IMR-90 (cell line): ENCODE measurements around the gene HINT3. TPM values are rescaled to one million over a fixed set of nuclear protein-coding genes. Genes with fewer than 3 reads are reported as not detected.

Experiments used
- ATAC-seq: fragments of 200-7000 bp; cut with Tn5 transposase; 2 replicates; pipeline ENCODE4 v1.9.1; 2020; ENCODE audit warnings: low read depth, mild to moderate bottlenecking, moderate library complexity
- BruUV-seq: library from RNA; stranded (reverse); fragments of 400-500 nt; replicated peaks from 2 replicates; lab custom pipeline; 2021; lab: Mats Ljungman, UMichigan
- CTCF ChIA-PET: fragments of 300-600 bp; formaldehyde crosslinking; extraction: SDS; loops from one replicate; lab custom pipeline; 2021; ENCODE audit warnings: antibody characterized with exemption; lab: Yijun Ruan, JAX
- POLR2A ChIA-PET: fragments of 300-600 bp; sonication (Branson Sonifier 250); formaldehyde crosslinking; loops from one replicate; lab custom pipeline; 2022; ENCODE audit warnings: antibody characterized with exemption; ENCODE audit not compliant: unreplicated experiment; lab: Charles Lee
- DNase-seq: peaks from one replicate; pipeline ENCODE4 v3.0.0; 2013
- H2AFZ ChIP-seq: replicated peaks from 2 replicates; pipeline ENCODE3; 2013; ENCODE audit warnings: low read length, mild to moderate bottlenecking; ENCODE audit not compliant: poor library complexity
- H2AK5ac ChIP-seq: 2 replicates; pipeline ENCODE4 v1.6.1; 2013; ENCODE audit warnings: low read depth, low read length, inconsistent platforms
- H2AK9ac ChIP-seq: replicated peaks from 2 replicates; pipeline ENCODE3; 2013; ENCODE audit warnings: mild to moderate bottlenecking, low read depth, low read length, moderate library complexity; ENCODE audit not compliant: poor library complexity
- H2BK120ac ChIP-seq: 2 replicates; pipeline ENCODE4 v1.6.1; 2013; ENCODE audit warnings: low read depth, low read length, inconsistent platforms
- H2BK15ac ChIP-seq: 3 replicates; pipeline ENCODE4 v1.6.1; 2013; ENCODE audit warnings: low read depth, low read length, inconsistent platforms
- H2BK20ac ChIP-seq: 2 replicates; pipeline ENCODE4 v1.6.1; 2013; ENCODE audit warnings: low read depth, mild to moderate bottlenecking, inconsistent platforms, low read length, moderate library complexity
- H2BK5ac ChIP-seq: 2 replicates; pipeline ENCODE4 v1.6.1; 2013; ENCODE audit warnings: mild to moderate bottlenecking, low read depth, low read length, inconsistent platforms; ENCODE audit not compliant: poor library complexity, severe bottlenecking
- H3K14ac ChIP-seq: replicated peaks from 2 replicates; pipeline ENCODE4 v1.6.1; 2013; ENCODE audit warnings: low read depth, low read length, inconsistent platforms
- H3K18ac ChIP-seq: 2 replicates; pipeline ENCODE4 v1.6.1; 2013; ENCODE audit warnings: low read depth, low read length, control low read depth
- H3K23ac ChIP-seq: 2 replicates; pipeline ENCODE4 v1.6.1; 2013; ENCODE audit warnings: low read depth, low read length, inconsistent platforms
- H3K27ac ChIP-seq: 2 replicates; pipeline ENCODE4 v1.5.1; 2013; ENCODE audit warnings: mild to moderate bottlenecking, control low read depth, low read length; ENCODE audit not compliant: insufficient read depth
- H3K27me3 ChIP-seq: 2 replicates; pipeline ENCODE4 v1.6.1; 2013; ENCODE audit warnings: low read length; ENCODE audit not compliant: control insufficient read depth, insufficient read depth
- H3K36me3 ChIP-seq: 2 replicates; pipeline ENCODE4 v1.6.1; 2013; ENCODE audit warnings: low read length, mixed read lengths; ENCODE audit not compliant: control insufficient read depth, insufficient read depth
- H3K4ac ChIP-seq: 2 replicates; pipeline ENCODE4 v1.6.1; 2013; ENCODE audit warnings: low read depth, low read length, inconsistent platforms
- H3K4me1 ChIP-seq: 2 replicates; pipeline ENCODE4 v1.6.1; 2013; ENCODE audit warnings: low read length, mixed read lengths; ENCODE audit not compliant: control insufficient read depth, insufficient read depth
- H3K4me2 ChIP-seq: 2 replicates; pipeline ENCODE4 v1.6.1; 2013; ENCODE audit warnings: low read depth, mild to moderate bottlenecking, control low read depth, low read length, moderate library complexity
- H3K4me3 ChIP-seq: 2 replicates; pipeline ENCODE4 v1.5.1; 2013; ENCODE audit warnings: low read depth, mild to moderate bottlenecking, control low read depth, low read length, moderate library complexity; ENCODE audit not compliant: insufficient read depth
- H3K56ac ChIP-seq: 2 replicates; pipeline ENCODE4 v1.6.1; 2013; ENCODE audit warnings: low read length, inconsistent platforms; ENCODE audit not compliant: insufficient read depth; ENCODE audit errors: extremely low read depth
- H3K79me1 ChIP-seq, 2 experiments: 2 replicates each; pipeline ENCODE4 v1.6.1; 2013; ENCODE audit warnings: low read length in 2 of 2, inconsistent platforms in 1 of 2, low read depth in 1 of 2
- H3K9ac ChIP-seq: 2 replicates; pipeline ENCODE4 v1.6.1; 2013; ENCODE audit warnings: low read depth, low read length, control low read depth
- H3K9me1 ChIP-seq: 2 replicates; pipeline ENCODE4 v1.6.1; 2013; ENCODE audit warnings: low read length, inconsistent platforms; ENCODE audit not compliant: insufficient read depth
- H3K9me3 ChIP-seq: 2 replicates; pipeline ENCODE4 v1.6.1; 2013; ENCODE audit warnings: low read length; ENCODE audit not compliant: control insufficient read depth, insufficient read depth
- H4K20me1 ChIP-seq: 2 replicates; pipeline ENCODE4 v1.6.1; 2013; ENCODE audit warnings: low read length, inconsistent platforms; ENCODE audit not compliant: insufficient read depth
- H4K5ac ChIP-seq: 2 replicates; pipeline ENCODE4 v1.6.1; 2013; ENCODE audit warnings: mild to moderate bottlenecking, low read depth, low read length, control low read depth
- H4K8ac ChIP-seq, 2 experiments: 2 replicates each; pipeline ENCODE4 v1.6.1; 2013; ENCODE audit warnings: low read depth in 2 of 2, low read length in 2 of 2, control low read depth in 1 of 2, inconsistent platforms in 1 of 2
- H4K91ac ChIP-seq: 2 replicates; pipeline ENCODE4 v1.6.1; 2013; ENCODE audit warnings: low read depth, low read length, inconsistent platforms; ENCODE audit not compliant: insufficient read depth
- POLR2A ChIP-seq: IDR thresholded peaks from 2 replicates; pipeline ENCODE4 v1.6.1; 2012; ENCODE audit warnings: mild to moderate bottlenecking, low read depth, low read length
- RAD21 ChIP-seq: IDR thresholded peaks from 2 replicates; pipeline ENCODE4 v1.6.1; 2012; ENCODE audit warnings: low read length, improper control_type of control experiment
- SMC3 ChIP-seq: fragments of 150-350 bp; IDR thresholded peaks from 2 replicates; pipeline ENCODE4 v1.6.1; 2016; ENCODE audit warnings: low read depth, mild to moderate bottlenecking, antibody characterized with exemption, low read length, moderate library complexity
- WGBS, 2 experiments: methylation state at CpG; one replicate each; pipeline versions ENCODE4 v1.1.5 to v1.1.7; 2013; ENCODE audit warnings: missing lambda C conversion rate in 2 of 2; ENCODE audit not compliant: insufficient read length in 1 of 2; ENCODE audit errors: extremely low coverage in 2 of 2; 5-methylcytosine and 5-hydroxymethylcytosine counted together
- dilution Hi-C: fragments of 300-500 bp; cut with HindIII; formaldehyde crosslinking; loops from one replicate; pipeline ENCODE4 v1.14.3; 2018; ENCODE audit warnings: low sequenced_read_pairs; ENCODE audit not compliant: unreplicated experiment
- in situ Hi-C: fragments of 300-500 bp; cut with MboI; formaldehyde crosslinking; loops from 3 replicates; pipeline ENCODE4 v1.14.3; 2019; ENCODE audit warnings: low sequenced_read_pairs, inconsistent platforms, mixed read lengths
- intact Hi-C: fragments of 100-400 bp; cut with micrococcal nuclease; formaldehyde crosslinking; loops from 2 replicates; pipeline ENCODE4 v1.10.0; 2022
- polyA plus RNA-seq, 3 experiments: library from polyadenylated mRNA; depleted of rRNA; stranded (reverse); fragments of >200 nt; gene quantifications; 2 replicates each; pipeline ENCODE4 v1.2.3, GENCODE V29; 2012; ENCODE audit warnings: low replicate concordance in 1 of 3
- total RNA-seq: library from RNA; depleted of rRNA; stranded (reverse); fragments of >200 nt; gene quantifications from 2 replicates; pipeline ENCODE4 v1.2.3, GENCODE V29; 2012
- TF ChIP-seq, protein P1 (sequence below): conservative IDR thresholded peaks from 2 replicates; pipeline ENCODE4 v1.5.1; 2012; ENCODE audit warnings: mild to moderate bottlenecking, low read depth, low read length, improper control_type of control experiment

HINT3 gene
- total and polyA plus RNA-seq, 2 of the 4 experiments (the other 2 are of a cell fraction), result 3.4 to 6.5 TPM

DNA sequence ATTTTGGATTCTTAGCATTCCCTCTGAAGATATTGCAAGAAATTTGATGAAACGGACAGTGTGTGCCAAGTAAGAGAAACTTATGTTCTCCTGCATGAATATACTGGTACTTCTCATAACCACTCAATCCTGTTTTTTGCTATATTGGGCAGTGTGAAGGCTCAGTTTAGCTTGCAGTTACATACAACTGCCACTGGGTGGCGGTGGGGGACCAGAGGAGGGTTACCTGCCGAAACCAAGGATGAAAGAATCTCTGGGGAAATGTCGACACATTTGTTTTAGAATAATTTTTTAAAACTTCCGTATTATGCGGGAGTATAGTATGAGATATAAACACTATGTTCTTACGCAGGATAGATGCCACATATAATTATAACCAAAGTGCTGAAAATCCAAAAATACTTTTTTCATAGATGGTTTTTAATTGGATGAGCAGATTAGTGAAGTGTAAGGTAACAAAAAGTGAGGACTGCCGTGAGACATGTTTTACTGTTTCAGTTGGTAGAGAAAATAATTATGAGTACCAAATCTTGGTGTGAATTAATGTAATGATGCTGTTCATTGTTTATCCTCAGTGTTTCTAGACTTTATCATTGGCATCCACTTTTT, 39.5 kb downstream of the HINT3 start:
- Histone ChIP-seq H2BK120ac (no peak overlapping the region), H2BK15ac (no peak overlapping the region), H2BK20ac (no peak overlapping the region), H3K27ac (no peak overlapping the region), H3K9me1 (no peaks in the 10 kb centered on the region), H2AK5ac (no peak overlapping the region), H2AK9ac (no peak overlapping the region), H3K4ac (no peak overlapping the region), H3K14ac (no peak overlapping the region), H4K91ac (no peak overlapping the region), H3K18ac (no peak overlapping the region), H4K20me1 (0 out of 2 replicates have a peak, but pooled peaks cover 2% of the 10 kb centered on the region), H4K8ac (no peak overlapping the region), H3K4me1 (no peaks in the 10 kb centered on the region), H3K9ac (no peak overlapping the region), H3K23ac (no peak overlapping the region), H3K4me3 (no peak overlapping the region), H3K56ac (no peak overlapping the region), H3K79me1 (peaks cover 3 to 16% of the 10 kb centered on the region in 2 experiments; a peak in 3 of 4 replicates), H3K36me3 (0 out of 2 replicates have a peak, but pooled peaks cover 3% of the 10 kb centered on the region), H3K27me3 (no peaks in the 10 kb centered on the region), H4K5ac (no peak overlapping the region), H2BK5ac (no peak overlapping the region), H3K9me3 (no peaks in the 10 kb centered on the region), H2AFZ (no peak overlapping the region), H3K4me2 (no peak overlapping the region)
- no TSS peak for BruUV-seq
- in situ Hi-C loops, result no loop called here
- ATAC-seq (peak; percentile 98), DNase-seq (peak; percentile 60)
- ChIA-PET CTCF (interaction anchor here (0.6 to 1.8 kb wide), 10 partner anchors 9 to 1517 kb away, joined by 3 to 6 read pairs (median 4); partner anchors contain the start of gene TRMT11), POLR2A (no interaction called here)
- TF ChIP-seq RAD21 (peak; percentile 91), POLR2A (no peak), SMC3 (peak; percentile 79)
- TF ChIP-seq, protein P1, sequence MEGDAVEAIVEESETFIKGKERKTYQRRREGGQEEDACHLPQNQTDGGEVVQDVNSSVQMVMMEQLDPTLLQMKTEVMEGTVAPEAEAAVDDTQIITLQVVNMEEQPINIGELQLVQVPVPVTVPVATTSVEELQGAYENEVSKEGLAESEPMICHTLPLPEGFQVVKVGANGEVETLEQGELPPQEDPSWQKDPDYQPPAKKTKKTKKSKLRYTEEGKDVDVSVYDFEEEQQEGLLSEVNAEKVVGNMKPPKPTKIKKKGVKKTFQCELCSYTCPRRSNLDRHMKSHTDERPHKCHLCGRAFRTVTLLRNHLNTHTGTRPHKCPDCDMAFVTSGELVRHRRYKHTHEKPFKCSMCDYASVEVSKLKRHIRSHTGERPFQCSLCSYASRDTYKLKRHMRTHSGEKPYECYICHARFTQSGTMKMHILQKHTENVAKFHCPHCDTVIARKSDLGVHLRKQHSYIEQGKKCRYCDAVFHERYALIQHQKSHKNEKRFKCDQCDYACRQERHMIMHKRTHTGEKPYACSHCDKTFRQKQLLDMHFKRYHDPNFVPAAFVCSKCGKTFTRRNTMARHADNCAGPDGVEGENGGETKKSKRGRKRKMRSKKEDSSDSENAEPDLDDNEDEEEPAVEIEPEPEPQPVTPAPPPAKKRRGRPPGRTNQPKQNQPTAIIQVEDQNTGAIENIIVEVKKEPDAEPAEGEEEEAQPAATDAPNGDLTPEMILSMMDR, result peak; percentile 94
- WGBS, 2 experiments, result no CpG with 5 or more reads among the region's 8 CpGs
- dilution Hi-C loops, result no loop called here
- intact Hi-C loops, result loop anchor here (2.0 to 10.0 kb wide), 4 partner anchors 175 to 1125 kb away; partner anchors contain the start of gene CENPW
